Keratinocyte (primary cell): ENCODE results near the gene TSPAN18. TPM values are rescaled to one million over a fixed set of nuclear protein-coding genes. Genes with fewer than 3 reads are reported as not detected.

ENCODE experiments used
- DNase-seq: peaks from one replicate; pipeline ENCODE4 v3.0.0-alpha.2; 2011; ENCODE audit warnings: low read depth, missing footprints, low spot score
- FAIRE-seq: peaks from 2 replicates; lab custom pipeline; 2011; peaks lifted over from hg19 to GRCh38; lab: Jason Lieb, UNC
- H2AFZ ChIP-seq: 2 replicates; pipeline ENCODE4 v1.6.0; 2012; ENCODE audit warnings: low read length, control low read depth, inconsistent platforms; ENCODE audit not compliant: control insufficient read depth
- H3K27ac ChIP-seq: 2 replicates; pipeline ENCODE4 v1.5.1; 2011; ENCODE audit warnings: low read length; ENCODE audit not compliant: control insufficient read depth, insufficient read depth
- H3K27me3 ChIP-seq: 3 replicates; pipeline ENCODE4 v1.6.0; 2011; ENCODE audit warnings: low read length; ENCODE audit not compliant: control insufficient read depth, insufficient read depth; ENCODE audit errors: extremely low read depth
- H3K36me3 ChIP-seq, 2 experiments: 2 replicates in 1 of 2; 3 replicates in 1 of 2; pipeline ENCODE4 v1.5.1; 2011; ENCODE audit warnings: low read length in 2 of 2, mild to moderate bottlenecking in 1 of 2; ENCODE audit not compliant: control insufficient read depth in 2 of 2, insufficient read depth in 2 of 2; ENCODE audit errors: extremely low read depth in 1 of 2
- H3K4me1 ChIP-seq: 3 replicates; pipeline ENCODE4 v1.5.1; 2011; ENCODE audit warnings: low read length; ENCODE audit not compliant: control insufficient read depth, insufficient read depth; ENCODE audit errors: extremely low read depth
- H3K4me2 ChIP-seq: 3 replicates; pipeline ENCODE4 v1.6.0; 2011; ENCODE audit warnings: low read depth, low read length; ENCODE audit not compliant: control insufficient read depth, insufficient read depth; ENCODE audit errors: extremely low read depth
- H3K4me3 ChIP-seq, 3 experiments: fragments of 200-600 bp in 1 of 3; sonication (generic) in 1 of 3; 2 replicates in 2 of 3; 3 replicates in 1 of 3; pipeline ENCODE4 v1.5.1; 2011 to 2016; ENCODE audit warnings: low read length in 3 of 3, mild to moderate bottlenecking in 3 of 3, control low read depth in 2 of 3, inconsistent platforms in 1 of 3, low read depth in 1 of 3, mixed read lengths in 1 of 3, mixed run types in 1 of 3, moderate library complexity in 1 of 3; ENCODE audit not compliant: control insufficient read depth in 2 of 3, insufficient read depth in 2 of 3; ENCODE audit errors: extremely low read depth in 1 of 3
- H3K79me2 ChIP-seq: 2 replicates; pipeline ENCODE4 v1.6.0; 2012; ENCODE audit warnings: low read length; ENCODE audit not compliant: control insufficient read depth, insufficient read depth
- H3K9ac ChIP-seq: 3 replicates; pipeline ENCODE4 v1.6.0; 2011; ENCODE audit warnings: low read length; ENCODE audit not compliant: control insufficient read depth, insufficient read depth; ENCODE audit errors: extremely low read depth
- H3K9me1 ChIP-seq: 3 replicates; pipeline ENCODE4 v1.6.0; 2011; ENCODE audit warnings: low read length; ENCODE audit not compliant: control insufficient read depth, insufficient read depth; ENCODE audit errors: extremely low read depth
- H3K9me3 ChIP-seq: 2 replicates; pipeline ENCODE4 v1.5.1; 2012; ENCODE audit warnings: low read depth, low read length; ENCODE audit not compliant: control insufficient read depth
- H4K20me1 ChIP-seq: 3 replicates; pipeline ENCODE4 v1.6.0; 2011; ENCODE audit warnings: low read length; ENCODE audit not compliant: control insufficient read depth, insufficient read depth; ENCODE audit errors: extremely low read depth
- EZH2 ChIP-seq: IDR thresholded peaks from one replicate; pipeline ENCODE4 v1.6.1; 2012; ENCODE audit warnings: inconsistent platforms, mild to moderate bottlenecking, low read length, moderate library complexity
- dilution Hi-C: fragments of 300-500 bp; cut with MboI; formaldehyde crosslinking; loops from one replicate; pipeline ENCODE4 v1.7.0; 2020; ENCODE audit warnings: low sequenced_read_pairs; ENCODE audit not compliant: extremely low pct_ligation_motif_present
- polyA plus RNA-seq, 5 experiments: library from polyadenylated mRNA; depleted of rRNA in 3 of 5; stranded (reverse) in 3 of 5; stranded (forward) in 1 of 5; unstranded in 1 of 5; fragments of >200 nt; gene quantifications; 1 replicate in 1 of 5; 2 replicates in 3 of 5; 3 replicates in 1 of 5; pipeline versions ENCODE4 v1.2.1 to v1.2.3, GENCODE V29; 2011 to 2012; ENCODE audit warnings: missing spikeins in 2 of 5, low read depth in 1 of 5, low replicate concordance in 1 of 5
- TF ChIP-seq, protein P1 (sequence below), 3 experiments: IDR thresholded peaks in 1 of 3; conservative IDR thresholded peaks in 1 of 3; optimal IDR thresholded peaks in 1 of 3; 2 replicates in 2 of 3; 3 replicates in 1 of 3; pipeline versions ENCODE3 to v1.5.1; 2011; ENCODE audit warnings: low read length in 3 of 3, mild to moderate bottlenecking in 3 of 3, moderate library complexity in 2 of 3, control low read depth in 1 of 3, inconsistent platforms in 1 of 3; ENCODE audit not compliant: insufficient read depth in 2 of 3; ENCODE audit errors: extremely low read depth in 1 of 3

Gene TSPAN18
- polyA plus RNA-seq, 1 donor (not counting 4 experiments of a cell fraction or from before 2014, with no cell fraction given): not detected

DNA sequence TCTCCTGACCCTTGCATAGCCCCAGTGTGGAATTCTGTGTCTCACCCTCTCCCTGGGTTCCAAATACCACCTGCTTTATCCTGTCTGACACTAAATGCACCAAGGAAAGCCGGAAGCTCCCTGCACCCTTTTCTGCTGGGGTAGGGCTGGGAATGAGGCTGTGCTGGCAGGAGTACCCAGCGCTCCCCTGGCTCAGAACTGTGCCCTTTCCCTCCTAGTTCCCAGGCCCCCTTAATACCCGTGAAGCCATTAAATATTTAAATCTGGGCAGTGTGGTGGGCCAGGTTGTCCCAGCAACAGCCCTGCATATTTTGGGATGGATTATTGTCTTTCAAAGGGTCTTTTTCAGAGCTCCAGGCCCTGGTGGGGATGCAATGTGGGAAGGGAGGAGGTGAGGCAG is 160.9 kb downstream of the TSPAN18 start:
- Histone ChIP-seq H3K27ac (no peak overlapping the region), H3K4me3 (no peak overlapping the region), H3K27me3 (peaks cover 64% of the 10 kb centered on the region), H3K36me3 (no peaks in the 10 kb centered on the region), H3K79me2 (no peaks in the 10 kb centered on the region), H3K9ac (no peak overlapping the region), H3K9me1 (no peaks in the 10 kb centered on the region), H2AFZ (no peak overlapping the region), H3K4me2 (no peak overlapping the region), H4K20me1 (peaks cover 7% of the 10 kb centered on the region), H3K4me1 (no peaks in the 10 kb centered on the region), H3K9me3 (no peaks in the 10 kb centered on the region)
- DNase-seq: no peak
- TF ChIP-seq EZH2: no peak
- TF ChIP-seq, protein P1, sequence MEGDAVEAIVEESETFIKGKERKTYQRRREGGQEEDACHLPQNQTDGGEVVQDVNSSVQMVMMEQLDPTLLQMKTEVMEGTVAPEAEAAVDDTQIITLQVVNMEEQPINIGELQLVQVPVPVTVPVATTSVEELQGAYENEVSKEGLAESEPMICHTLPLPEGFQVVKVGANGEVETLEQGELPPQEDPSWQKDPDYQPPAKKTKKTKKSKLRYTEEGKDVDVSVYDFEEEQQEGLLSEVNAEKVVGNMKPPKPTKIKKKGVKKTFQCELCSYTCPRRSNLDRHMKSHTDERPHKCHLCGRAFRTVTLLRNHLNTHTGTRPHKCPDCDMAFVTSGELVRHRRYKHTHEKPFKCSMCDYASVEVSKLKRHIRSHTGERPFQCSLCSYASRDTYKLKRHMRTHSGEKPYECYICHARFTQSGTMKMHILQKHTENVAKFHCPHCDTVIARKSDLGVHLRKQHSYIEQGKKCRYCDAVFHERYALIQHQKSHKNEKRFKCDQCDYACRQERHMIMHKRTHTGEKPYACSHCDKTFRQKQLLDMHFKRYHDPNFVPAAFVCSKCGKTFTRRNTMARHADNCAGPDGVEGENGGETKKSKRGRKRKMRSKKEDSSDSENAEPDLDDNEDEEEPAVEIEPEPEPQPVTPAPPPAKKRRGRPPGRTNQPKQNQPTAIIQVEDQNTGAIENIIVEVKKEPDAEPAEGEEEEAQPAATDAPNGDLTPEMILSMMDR (optimal IDR thresholded peaks at IDR 0.05 in 1 of 3, IDR thresholded peaks at IDR 0.05 in 1 of 3, conservative IDR thresholded peaks at IDR 0.05 in 1 of 3; ENCODE audit: extremely low read depth in 1 of 3, insufficient read depth in 2 of 3, low read length in 3 of 3): no peak
- FAIRE-seq: no peak
- dilution Hi-C loops: loop anchor here (25.0 kb wide), 1 partner anchor 250 kb away; no protein-coding TSS in a partner anchor

DNA sequence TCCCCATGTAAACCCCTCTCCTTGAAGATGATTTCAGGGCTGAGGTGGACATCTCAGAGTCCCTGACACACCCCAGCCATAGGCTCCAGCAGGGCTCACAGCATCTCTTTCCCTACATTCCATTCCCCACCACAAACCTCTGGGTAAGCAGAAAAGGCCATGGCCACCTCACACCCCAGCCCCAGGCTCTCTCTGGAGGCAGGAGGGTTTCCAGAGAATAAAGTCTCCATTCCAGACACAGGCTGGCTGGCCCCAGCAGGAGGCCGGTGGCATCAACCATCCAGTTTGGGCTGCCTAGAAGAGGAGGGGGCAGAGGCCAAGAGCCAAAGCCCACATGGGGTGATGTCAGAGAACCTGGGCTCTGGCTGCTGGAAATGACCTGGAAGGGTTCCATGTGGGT is 162.5 kb downstream of the TSPAN18 start:
- FAIRE-seq: no peak
- H3K4me2 ChIP-seq: no peak overlapping the region
- H3K27me3 ChIP-seq: peaks cover 63% of the 10 kb centered on the region
- H2AFZ ChIP-seq: no peak overlapping the region
- no peaks in the 10 kb centered on the region for H3K36me3 ChIP-seq
- H3K79me2 ChIP-seq: no peaks in the 10 kb centered on the region
- H3K4me1 ChIP-seq: no peaks in the 10 kb centered on the region
- no peak for TF ChIP-seq EZH2
- TF ChIP-seq, protein P1 (optimal IDR thresholded peaks at IDR 0.05 in 1 of 3, IDR thresholded peaks at IDR 0.05 in 1 of 3, conservative IDR thresholded peaks at IDR 0.05 in 1 of 3; ENCODE audit: extremely low read depth in 1 of 3, insufficient read depth in 2 of 3, low read length in 3 of 3): no peak
- H3K9ac ChIP-seq: no peak overlapping the region
- H4K20me1 ChIP-seq: peaks cover 7% of the 10 kb centered on the region
- dilution Hi-C loops: loop anchor here (25.0 kb wide), 1 partner anchor 252 kb away; no protein-coding TSS in a partner anchor
- H3K27ac ChIP-seq: no peak overlapping the region
- H3K9me1 ChIP-seq: no peaks in the 10 kb centered on the region
- no peak overlapping the region for H3K4me3 ChIP-seq
- no peaks in the 10 kb centered on the region for H3K9me3 ChIP-seq
- DNase-seq: no peak
